Measurements from ENCODE around the gene CUL4B. TPM values are rescaled to one million over a fixed set of nuclear protein-coding genes. Genes with fewer than 3 reads are reported as not detected.
"Not testable (repeated sequence)": the region's sequence is repeated elsewhere in the genome, so short reads cannot be mapped to it uniquely, and the experiment has no call there.

The CUL4B gene
- total and polyA plus RNA-seq, 2 experiments from 2014 or later: 16.9 to 50.5 TPM

DNA sequence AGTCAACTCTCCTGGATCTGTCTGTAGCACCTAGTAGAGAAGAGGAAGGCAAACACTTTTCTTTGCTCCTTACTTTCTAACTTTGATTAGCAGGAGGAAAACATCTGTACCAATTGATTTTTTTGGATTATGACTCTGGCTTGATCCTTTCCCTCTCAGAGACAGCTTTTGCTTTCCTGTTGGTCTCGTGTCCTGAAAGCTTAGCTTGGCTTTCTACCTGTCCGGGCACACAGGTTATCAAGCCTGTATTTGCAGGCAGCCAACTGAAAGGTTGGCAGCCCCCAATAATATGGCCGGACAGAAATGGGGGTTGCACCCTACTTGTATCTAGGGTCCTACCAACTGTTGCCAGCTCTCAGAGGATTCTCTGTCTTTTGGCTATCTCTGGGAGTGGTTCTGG lies 48.5 kb downstream of the CUL4B start:
- peak overlapping the region; percentile 70 for H3K27ac ChIP-seq
- no peak for DNase-seq (ENCODE audit: low spot score)

DNA sequence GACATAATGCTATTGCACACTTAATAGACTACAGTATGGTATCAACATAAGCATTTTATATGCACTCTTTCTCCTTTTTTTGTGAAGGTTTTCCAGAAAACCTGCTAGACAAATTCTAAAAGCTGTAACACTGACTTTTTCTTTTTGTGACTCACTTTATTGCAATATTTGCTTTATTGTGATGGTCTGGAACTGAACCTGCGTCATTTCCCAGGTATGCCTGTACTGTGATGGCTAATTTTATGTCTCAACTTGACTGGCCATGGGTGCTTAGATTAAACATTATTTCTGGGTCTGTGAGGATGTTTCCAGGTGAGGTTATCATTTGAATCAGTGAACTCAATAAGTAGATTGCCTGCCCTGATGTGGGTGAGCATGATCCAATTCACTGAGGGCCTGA lies 56.2 kb downstream of the CUL4B start:
- no peak overlapping the region for H2AFZ ChIP-seq
- 56% methylated on average over 1 of the region's 1 CpG for WGBS (ENCODE audit: low lambda C conversion rate, missing lambda C conversion rate)
- no peak overlapping the region for H3K4me2 ChIP-seq
- H3K9me2 ChIP-seq (replicated peaks; ENCODE audit: insufficient read depth): no peaks in the 10 kb centered on the region
- no peaks in the 10 kb centered on the region for H3K27me3 ChIP-seq
- H3K36me3 ChIP-seq (replicated peaks; ENCODE audit: insufficient read depth, low read depth): no peaks in the 10 kb centered on the region
- DNase-seq (ENCODE audit: low spot score): no peak
- no peaks in the 10 kb centered on the region for H4K20me1 ChIP-seq (ENCODE audit: insufficient read depth, poor library complexity, severe bottlenecking)
- no peaks in the 10 kb centered on the region for H3K79me2 ChIP-seq
- no peak overlapping the region for H3K4me3 ChIP-seq
- H3K4me1 ChIP-seq (ENCODE audit: insufficient read depth): no peaks in the 10 kb centered on the region
- no peaks in the 10 kb centered on the region for H3K9me3 ChIP-seq (ENCODE audit: low read depth)
- TF ChIP-seq, protein P1, sequence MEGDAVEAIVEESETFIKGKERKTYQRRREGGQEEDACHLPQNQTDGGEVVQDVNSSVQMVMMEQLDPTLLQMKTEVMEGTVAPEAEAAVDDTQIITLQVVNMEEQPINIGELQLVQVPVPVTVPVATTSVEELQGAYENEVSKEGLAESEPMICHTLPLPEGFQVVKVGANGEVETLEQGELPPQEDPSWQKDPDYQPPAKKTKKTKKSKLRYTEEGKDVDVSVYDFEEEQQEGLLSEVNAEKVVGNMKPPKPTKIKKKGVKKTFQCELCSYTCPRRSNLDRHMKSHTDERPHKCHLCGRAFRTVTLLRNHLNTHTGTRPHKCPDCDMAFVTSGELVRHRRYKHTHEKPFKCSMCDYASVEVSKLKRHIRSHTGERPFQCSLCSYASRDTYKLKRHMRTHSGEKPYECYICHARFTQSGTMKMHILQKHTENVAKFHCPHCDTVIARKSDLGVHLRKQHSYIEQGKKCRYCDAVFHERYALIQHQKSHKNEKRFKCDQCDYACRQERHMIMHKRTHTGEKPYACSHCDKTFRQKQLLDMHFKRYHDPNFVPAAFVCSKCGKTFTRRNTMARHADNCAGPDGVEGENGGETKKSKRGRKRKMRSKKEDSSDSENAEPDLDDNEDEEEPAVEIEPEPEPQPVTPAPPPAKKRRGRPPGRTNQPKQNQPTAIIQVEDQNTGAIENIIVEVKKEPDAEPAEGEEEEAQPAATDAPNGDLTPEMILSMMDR (IDR thresholded peaks at IDR 0.05; ENCODE audit: poor library complexity): no peak
- no peak for TF ChIP-seq EZH2phosphoT487 (IDR thresholded peaks at IDR 0.05; ENCODE audit: low read depth, severe bottlenecking, unreplicated experiment)
- no peak for TF ChIP-seq EZH2 (IDR thresholded peaks at IDR 0.05; ENCODE audit: borderline replicate concordance)
- H3K27ac ChIP-seq: no peak overlapping the region

More for the DNA sequence above, 48.5 kb downstream of the CUL4B start:
- Histone ChIP-seq H3K4me1 (ENCODE audit: insufficient read depth) (no peaks in the 10 kb centered on the region), H4K20me1 (ENCODE audit: insufficient read depth, poor library complexity, severe bottlenecking) (no peaks in the 10 kb centered on the region), H3K79me2 (no peaks in the 10 kb centered on the region), H3K4me2 (no peak overlapping the region), H3K4me3 (no peak overlapping the region), H2AFZ (no peak overlapping the region), H3K9me2 (replicated peaks; ENCODE audit: insufficient read depth) (no peaks in the 10 kb centered on the region), H3K27me3 (no peaks in the 10 kb centered on the region), H3K36me3 (replicated peaks; ENCODE audit: insufficient read depth, low read depth) (no peaks in the 10 kb centered on the region), H3K9me3 (ENCODE audit: low read depth) (no peaks in the 10 kb centered on the region)
- 75% methylated on average over 3 of the region's 3 CpGs for WGBS (ENCODE audit: low lambda C conversion rate, missing lambda C conversion rate)
- TF ChIP-seq EZH2 (IDR thresholded peaks at IDR 0.05; ENCODE audit: borderline replicate concordance) (no peak), EZH2phosphoT487 (IDR thresholded peaks at IDR 0.05; ENCODE audit: low read depth, severe bottlenecking, unreplicated experiment) (no peak)
- TF ChIP-seq, protein P1 (IDR thresholded peaks at IDR 0.05; ENCODE audit: poor library complexity): no peak

DNA sequence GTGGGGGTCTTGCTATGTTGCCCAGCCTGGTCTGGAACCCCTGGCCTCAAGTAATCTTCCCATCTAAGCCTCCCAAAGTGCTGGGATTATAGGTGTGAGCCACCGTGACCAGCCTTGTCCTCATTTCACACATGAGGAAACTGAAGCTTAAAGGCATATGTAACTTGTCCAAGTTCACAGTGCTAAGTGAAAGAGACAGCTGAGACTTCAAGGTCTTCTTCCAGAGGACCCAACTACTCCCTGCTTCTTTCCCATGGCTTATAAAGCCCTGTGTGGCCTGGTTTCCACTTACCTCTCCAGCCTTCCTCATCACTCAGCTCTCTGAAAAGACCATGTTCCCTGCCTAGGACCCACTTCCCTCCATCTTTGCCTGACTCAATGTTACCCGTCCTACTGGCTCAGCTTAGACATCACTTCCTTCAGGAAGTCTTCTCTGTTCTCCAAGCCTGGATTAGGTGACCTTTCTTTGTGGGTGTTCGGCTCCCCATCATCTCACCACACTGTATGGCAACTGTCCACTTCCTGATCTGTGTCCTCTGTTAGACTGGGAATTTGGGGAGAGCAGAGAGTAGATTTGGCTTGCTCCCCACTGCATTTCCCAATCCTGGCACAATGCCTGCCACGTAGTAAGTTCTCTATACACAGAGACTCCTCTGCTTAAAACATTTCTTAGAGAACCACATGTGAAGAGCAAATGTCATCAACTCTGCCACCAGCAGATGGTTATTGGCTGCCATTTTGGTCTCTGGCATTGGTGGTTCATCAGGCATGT lies 61.3 kb downstream of the CUL4B start:
- WGBS (ENCODE audit: low lambda C conversion rate, missing lambda C conversion rate): 74% methylated on average over 4 of the region's 4 CpGs
- H3K36me3 ChIP-seq (replicated peaks; ENCODE audit: insufficient read depth, low read depth): no peaks in the 10 kb centered on the region
- H3K4me3 ChIP-seq: no peak overlapping the region
- no peaks in the 10 kb centered on the region for H3K9me2 ChIP-seq (replicated peaks; ENCODE audit: insufficient read depth)
- no peak overlapping the region for H2AFZ ChIP-seq
- H3K79me2 ChIP-seq: no peaks in the 10 kb centered on the region
- TF ChIP-seq EZH2phosphoT487 (IDR thresholded peaks at IDR 0.05; ENCODE audit: low read depth, severe bottlenecking, unreplicated experiment) (no peak), EZH2 (IDR thresholded peaks at IDR 0.05; ENCODE audit: borderline replicate concordance) (no peak)
- TF ChIP-seq, protein P1 (IDR thresholded peaks at IDR 0.05; ENCODE audit: poor library complexity): no peak
- H3K27me3 ChIP-seq: no peaks in the 10 kb centered on the region
- no peak overlapping the region for H3K27ac ChIP-seq
- no peaks in the 10 kb centered on the region for H4K20me1 ChIP-seq (ENCODE audit: insufficient read depth, poor library complexity, severe bottlenecking)
- H3K4me1 ChIP-seq (ENCODE audit: insufficient read depth): no peaks in the 10 kb centered on the region
- H3K9me3 ChIP-seq (ENCODE audit: low read depth): no peaks in the 10 kb centered on the region
- no peak for DNase-seq (ENCODE audit: low spot score)
- H3K4me2 ChIP-seq: no peak overlapping the region

DNA sequence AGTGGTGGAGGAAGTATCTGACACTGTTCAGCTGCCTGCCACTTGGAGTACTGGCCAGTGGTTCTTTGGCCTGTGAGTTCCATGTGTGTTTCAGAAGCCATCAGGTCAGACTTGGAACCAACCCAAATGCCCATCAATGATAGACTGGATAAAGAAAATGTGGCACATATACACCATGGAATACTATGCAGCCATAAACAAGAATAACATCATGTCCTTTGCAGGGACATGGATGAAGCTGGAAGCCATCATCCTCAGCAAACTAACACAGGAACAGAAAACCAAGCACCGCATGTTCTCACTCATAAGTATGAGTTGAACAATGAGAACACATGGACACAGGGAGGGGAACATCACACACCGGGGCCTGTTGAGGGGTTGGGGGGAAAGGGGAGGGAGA lies 70.6 kb downstream of the CUL4B start:
- H3K27ac ChIP-seq; DNase-seq (ENCODE audit: low spot score); H4K20me1 ChIP-seq (ENCODE audit: insufficient read depth, poor library complexity, severe bottlenecking); H3K4me3 ChIP-seq; H3K9me3 ChIP-seq (ENCODE audit: low read depth); H3K9me2 ChIP-seq (replicated peaks; ENCODE audit: insufficient read depth); H3K79me2 ChIP-seq; H2AFZ ChIP-seq; H3K27me3 ChIP-seq; H3K36me3 ChIP-seq (replicated peaks; ENCODE audit: insufficient read depth, low read depth); H3K4me1 ChIP-seq (ENCODE audit: insufficient read depth); H3K4me2 ChIP-seq: not testable (repeated sequence)
- 75% methylated on average over 1 of the region's 2 CpGs for WGBS (ENCODE audit: low lambda C conversion rate, missing lambda C conversion rate)
